Measurements from ENCODE around the gene MED26. TPM values are rescaled to one million over a fixed set of nuclear protein-coding genes. Genes with fewer than 3 reads are reported as not detected.

MED26 gene
- total and polyA plus RNA-seq, 10 of the 15 experiments (the other 5 are each of a cell fraction or from before 2014, with no cell fraction given) = 1.1 to 21.4 (median 9.7) TPM

GRCh38 chr19:16542045-16542909 is 85.7 kb downstream of the MED26 start, which contains the start of gene CHERP (continued):
- TF ChIP-seq KDM1A (IDR thresholded peaks at IDR 0.05; ENCODE audit: borderline replicate concordance) = no peak
- TF ChIP-seq ZNF622 (IDR thresholded peaks at IDR 0.05) = no peak
- no peak for TF ChIP-seq MYB (IDR thresholded peaks at IDR 0.05; ENCODE audit: borderline replicate concordance, low read depth, low read length)
- no peak for TF ChIP-seq FOS (IDR thresholded peaks at IDR 0.05; ENCODE audit: borderline replicate concordance, extremely low read depth, insufficient read length)
- TF ChIP-seq ZNF687 (IDR thresholded peaks at IDR 0.05) = peak; percentile 68
- no peak for TF ChIP-seq STAT3 (IDR thresholded peaks at IDR 0.05; ENCODE audit: low read depth, low read length)
- TF ChIP-seq CHD1 (IDR thresholded peaks at IDR 0.05; ENCODE audit: low read depth, low read length) = no peak
- peak; percentile 79 for TF ChIP-seq PKNOX1 (IDR thresholded peaks at IDR 0.05)
- TF ChIP-seq NFXL1 (IDR thresholded peaks at IDR 0.05; ENCODE audit: borderline replicate concordance) = no peak
- TF ChIP-seq NR2C2 (IDR thresholded peaks at IDR 0.05; ENCODE audit: borderline replicate concordance, control insufficient read depth, insufficient read length, low read depth) = no peak
- TF ChIP-seq BMI1 (IDR thresholded peaks at IDR 0.05; ENCODE audit: borderline replicate concordance) = peak; percentile 89
- no peak for TF ChIP-seq SKIL (IDR thresholded peaks at IDR 0.05; ENCODE audit: low read depth, poor library complexity, severe bottlenecking)
- TF ChIP-seq RUNX3 (IDR thresholded peaks at IDR 0.05; ENCODE audit: low read length) = peak; percentile 37; the same call in 1 of the 2 replicates
- no peak for TF ChIP-seq NR2C1 (IDR thresholded peaks at IDR 0.05)
- no peak for TF ChIP-seq YBX1 (IDR thresholded peaks at IDR 0.05)
- TF ChIP-seq IRF4 (IDR thresholded peaks at IDR 0.05; ENCODE audit: low read depth, low read length) = no peak
- no peak for TF ChIP-seq ZNF384 (IDR thresholded peaks at IDR 0.05; ENCODE audit: borderline replicate concordance, low read depth, low read length)
- TF ChIP-seq ELK1 (IDR thresholded peaks at IDR 0.05; ENCODE audit: low read depth, low read length) = peak; percentile 99
- no peak for TF ChIP-seq HDAC2 (IDR thresholded peaks at IDR 0.05)
- no peak for TF ChIP-seq ATF7 (IDR thresholded peaks at IDR 0.05; ENCODE audit: low read depth)

All from GM12878 (cell line).